ENCODE data around the gene LRP1B.

DNA sequence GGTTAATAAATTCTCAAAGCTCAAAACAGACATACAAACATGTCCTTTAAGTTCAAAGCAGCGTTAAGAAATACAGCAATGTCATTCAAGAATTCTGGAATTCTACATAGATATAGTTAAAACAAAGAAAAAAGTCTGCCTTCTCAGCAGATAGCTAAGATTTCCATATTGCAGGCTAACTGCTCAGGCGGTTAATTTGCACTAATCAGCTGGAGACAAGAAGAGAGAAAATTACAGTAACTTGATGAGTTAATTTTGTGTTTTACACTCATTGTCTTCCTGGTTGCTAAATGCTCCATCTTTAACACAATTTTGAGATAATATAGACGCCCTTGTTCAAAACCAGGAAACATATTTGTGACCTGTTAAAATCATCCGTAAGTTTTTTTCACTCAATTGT is 1012.0 kb downstream of the LRP1B start:
- TF ChIP-seq, protein P1, sequence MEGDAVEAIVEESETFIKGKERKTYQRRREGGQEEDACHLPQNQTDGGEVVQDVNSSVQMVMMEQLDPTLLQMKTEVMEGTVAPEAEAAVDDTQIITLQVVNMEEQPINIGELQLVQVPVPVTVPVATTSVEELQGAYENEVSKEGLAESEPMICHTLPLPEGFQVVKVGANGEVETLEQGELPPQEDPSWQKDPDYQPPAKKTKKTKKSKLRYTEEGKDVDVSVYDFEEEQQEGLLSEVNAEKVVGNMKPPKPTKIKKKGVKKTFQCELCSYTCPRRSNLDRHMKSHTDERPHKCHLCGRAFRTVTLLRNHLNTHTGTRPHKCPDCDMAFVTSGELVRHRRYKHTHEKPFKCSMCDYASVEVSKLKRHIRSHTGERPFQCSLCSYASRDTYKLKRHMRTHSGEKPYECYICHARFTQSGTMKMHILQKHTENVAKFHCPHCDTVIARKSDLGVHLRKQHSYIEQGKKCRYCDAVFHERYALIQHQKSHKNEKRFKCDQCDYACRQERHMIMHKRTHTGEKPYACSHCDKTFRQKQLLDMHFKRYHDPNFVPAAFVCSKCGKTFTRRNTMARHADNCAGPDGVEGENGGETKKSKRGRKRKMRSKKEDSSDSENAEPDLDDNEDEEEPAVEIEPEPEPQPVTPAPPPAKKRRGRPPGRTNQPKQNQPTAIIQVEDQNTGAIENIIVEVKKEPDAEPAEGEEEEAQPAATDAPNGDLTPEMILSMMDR (IDR thresholded peaks at IDR 0.05; ENCODE audit: low read length) = no peak
- no peak for TF ChIP-seq EZH2 (optimal IDR thresholded peaks at IDR 0.05; ENCODE audit: low read depth, low read length)
